Measurements from ENCODE around the gene PPP1R36.

Gene PPP1R36

DNA sequence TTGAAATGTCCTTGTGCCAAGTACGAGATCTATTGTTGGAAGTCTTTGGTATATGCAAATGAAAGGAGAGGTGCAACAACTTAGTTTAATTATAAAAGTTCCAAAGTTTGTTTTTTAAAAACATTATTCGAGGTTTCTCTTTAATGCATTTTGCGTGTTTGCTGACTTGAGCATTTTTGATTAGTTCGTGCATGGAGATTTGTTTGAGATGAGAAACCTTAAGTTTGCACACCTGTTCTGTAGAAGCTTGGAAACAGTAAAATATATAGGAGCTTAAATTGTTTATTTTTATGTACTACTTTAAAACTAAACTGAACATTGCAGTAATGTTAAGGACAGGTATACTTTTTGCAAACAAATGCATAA lies 6.9 kb upstream of the PPP1R36 start:
- no peak for TF ChIP-seq ZNF384 (IDR thresholded peaks at IDR 0.05)
- TF ChIP-seq, protein P1, sequence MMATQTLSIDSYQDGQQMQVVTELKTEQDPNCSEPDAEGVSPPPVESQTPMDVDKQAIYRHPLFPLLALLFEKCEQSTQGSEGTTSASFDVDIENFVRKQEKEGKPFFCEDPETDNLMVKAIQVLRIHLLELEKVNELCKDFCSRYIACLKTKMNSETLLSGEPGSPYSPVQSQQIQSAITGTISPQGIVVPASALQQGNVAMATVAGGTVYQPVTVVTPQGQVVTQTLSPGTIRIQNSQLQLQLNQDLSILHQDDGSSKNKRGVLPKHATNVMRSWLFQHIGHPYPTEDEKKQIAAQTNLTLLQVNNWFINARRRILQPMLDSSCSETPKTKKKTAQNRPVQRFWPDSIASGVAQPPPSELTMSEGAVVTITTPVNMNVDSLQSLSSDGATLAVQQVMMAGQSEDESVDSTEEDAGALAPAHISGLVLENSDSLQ (IDR thresholded peaks at IDR 0.05): no peak
- DNase-seq (ENCODE audit: extremely low spot score): no peak
- CTCF ChIA-PET: interaction anchor here (0.7 kb wide), 1 partner anchor 93 kb away, joined by 3 read pairs; no protein-coding TSS in a partner anchor
- POLR2A ChIA-PET: interaction anchor here (1.1 to 1.5 kb wide), 2 partner anchors 20 to 155 kb away, joined by 3 to 4 read pairs; partner anchors contain the start of gene MTHFD1

- POLR2A ChIA-PET: interaction anchor here (0.7 kb wide), 1 partner anchor 159 kb away, joined by 4 read pairs; no protein-coding TSS in a partner anchor
- DNase-seq (ENCODE audit: extremely low spot score): no peak
- TF ChIP-seq ARNT (IDR thresholded peaks at IDR 0.05) (no peak), SP1 (IDR thresholded peaks at IDR 0.05) (no peak), FOXK2 (IDR thresholded peaks at IDR 0.05) (no peak), L3MBTL2 (conservative IDR thresholded peaks at IDR 0.05) (no peak), NFRKB (IDR thresholded peaks at IDR 0.05) (no peak), HDGF (IDR thresholded peaks at IDR 0.05; ENCODE audit: borderline replicate concordance) (no peak), FOXM1 (IDR thresholded peaks at IDR 0.05; ENCODE audit: borderline replicate concordance) (no peak), TARDBP (IDR thresholded peaks at IDR 0.05) (no peak), FOXA1 (IDR thresholded peaks at IDR 0.05) (no peak), BHLHE40 (IDR thresholded peaks at IDR 0.05; ENCODE audit: borderline replicate concordance) (no peak), CTBP1 (IDR thresholded peaks at IDR 0.05; ENCODE audit: borderline replicate concordance) (no peak), ZNF384 (IDR thresholded peaks at IDR 0.05) (no peak), SUZ12 (IDR thresholded peaks at IDR 0.05) (no peak), LEF1 (IDR thresholded peaks at IDR 0.05; ENCODE audit: borderline replicate concordance) (no peak), ELF4 (IDR thresholded peaks at IDR 0.05) (no peak)
- TF ChIP-seq, protein P1 (IDR thresholded peaks at IDR 0.05): no peak
- CTCF ChIA-PET: interaction anchor here (0.6 to 1.4 kb wide), 3 partner anchors 34 to 115 kb away, joined by 3 to 4 read pairs (median 3); no protein-coding TSS in a partner anchor
Measured at GRCh38 chr14:64544607-64545312, 5.0 kb upstream of the PPP1R36 start.

DNA sequence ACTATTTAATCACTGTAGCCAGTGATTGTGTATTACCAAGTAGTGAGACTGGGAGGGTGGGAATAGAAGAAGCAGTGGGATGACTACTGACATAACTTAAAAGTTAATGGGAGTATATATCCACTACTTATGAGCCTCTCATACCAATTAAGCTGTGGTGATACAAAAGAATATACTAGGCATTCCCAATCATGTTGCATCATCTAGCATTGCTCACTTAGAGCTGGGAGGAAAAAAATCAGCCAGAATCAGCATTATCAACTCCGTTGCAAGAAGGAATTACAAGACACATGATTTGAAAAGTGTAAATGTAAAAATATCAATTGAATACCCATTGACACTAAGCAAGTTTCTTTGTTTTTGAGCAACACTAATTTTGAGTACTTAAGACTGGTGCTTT lies 745 bp upstream of the PPP1R36 start:
- ChIA-PET POLR2A (no interaction called here), CTCF (no interaction called here)

GRCh38 chr14:64550621-64551333 lies 1.0 kb downstream of the PPP1R36 start:
- DNase-seq (ENCODE audit: extremely low spot score): no peak
- ChIA-PET POLR2A (interaction anchor here (1.2 to 1.6 kb wide), 2 partner anchors 11 to 213 kb away, joined by 3 to 8 read pairs; partner anchors contain the start of gene HSPA2), CTCF (no interaction called here)
- TF ChIP-seq CTBP1 (IDR thresholded peaks at IDR 0.05; ENCODE audit: borderline replicate concordance) (no peak), ZNF384 (IDR thresholded peaks at IDR 0.05) (no peak), ELF4 (IDR thresholded peaks at IDR 0.05) (no peak), NFRKB (IDR thresholded peaks at IDR 0.05) (no peak), TARDBP (IDR thresholded peaks at IDR 0.05) (no peak), SUZ12 (IDR thresholded peaks at IDR 0.05) (no peak), L3MBTL2 (conservative IDR thresholded peaks at IDR 0.05) (no peak), FOXM1 (IDR thresholded peaks at IDR 0.05; ENCODE audit: borderline replicate concordance) (no peak)
- TF ChIP-seq, protein P1 (IDR thresholded peaks at IDR 0.05): no peak

More for the DNA sequence above, 745 bp upstream of the PPP1R36 start:
- no peak for DNase-seq (ENCODE audit: extremely low spot score)
- TF ChIP-seq FOXM1 (IDR thresholded peaks at IDR 0.05; ENCODE audit: borderline replicate concordance) (no peak), HDGF (IDR thresholded peaks at IDR 0.05; ENCODE audit: borderline replicate concordance) (no peak), FOXA1 (IDR thresholded peaks at IDR 0.05) (no peak)

GRCh38 chr14:64554556-64554955 lies 4.8 kb downstream of the PPP1R36 start:
- POLR2A ChIA-PET: interaction anchor here (0.6 to 0.8 kb wide), 2 partner anchors 14 to 18 kb away, joined by 3 to 4 read pairs; partner anchors contain the start of gene HSPA2
- TF ChIP-seq FOXK2 (IDR thresholded peaks at IDR 0.05) (no peak), ARNT (IDR thresholded peaks at IDR 0.05) (no peak), SUZ12 (IDR thresholded peaks at IDR 0.05) (no peak), SP1 (IDR thresholded peaks at IDR 0.05) (no peak), LEF1 (IDR thresholded peaks at IDR 0.05; ENCODE audit: borderline replicate concordance) (no peak), NFRKB (IDR thresholded peaks at IDR 0.05) (no peak), ZNF384 (IDR thresholded peaks at IDR 0.05) (no peak), ELF4 (IDR thresholded peaks at IDR 0.05) (no peak), TARDBP (IDR thresholded peaks at IDR 0.05) (no peak), FOXM1 (IDR thresholded peaks at IDR 0.05; ENCODE audit: borderline replicate concordance) (no peak), FOXA1 (IDR thresholded peaks at IDR 0.05) (no peak), HDGF (IDR thresholded peaks at IDR 0.05; ENCODE audit: borderline replicate concordance) (no peak), L3MBTL2 (conservative IDR thresholded peaks at IDR 0.05) (no peak), CTBP1 (IDR thresholded peaks at IDR 0.05; ENCODE audit: borderline replicate concordance) (no peak), BHLHE40 (IDR thresholded peaks at IDR 0.05; ENCODE audit: borderline replicate concordance) (no peak)
- TF ChIP-seq, protein P1 (IDR thresholded peaks at IDR 0.05): no peak
- CTCF ChIA-PET: interaction anchor here (0.5 kb wide), 1 partner anchor 75 kb away, joined by 3 read pairs; no protein-coding TSS in a partner anchor

More at GRCh38 chr14:64554556-64554955, 4.8 kb downstream of the PPP1R36 start:
- no peak for DNase-seq (ENCODE audit: extremely low spot score)

All from HEK293T (cell line).